Caki2 (cell line): Measurements from ENCODE around the gene SIL1. TPM values are rescaled to one million over a fixed set of nuclear protein-coding genes. Genes with fewer than 3 reads are reported as not detected.

Experiments
- DNase-seq: peaks from one replicate; pipeline ENCODE4 v3.0.0-alpha.2; 2015; ENCODE audit warnings: low read depth
- in situ Hi-C: cut with HindIII; loops from 2 replicates; pipeline ENCODE4 v1.10.0; 2016; ENCODE audit warnings: low sequenced_read_pairs, low pct_unique_long_range_greater_than_20kb, mixed read lengths
- total RNA-seq: library from RNA; depleted of rRNA; stranded (reverse); fragments of >200 nt; shearing (Covaris generic); gene quantifications from 2 replicates; pipeline ENCODE4 v1.2.3, GENCODE V29; 2014; ENCODE audit warnings: low replicate concordance

SIL1 gene
- total RNA-seq, 1 experiment from 2014 or later: 57.6 TPM

GRCh38 chr5:138949988-138950387 is 248.2 kb downstream of the SIL1 start:
- in situ Hi-C loops: no loop called here
- no peak for DNase-seq

- in situ Hi-C loops: no loop called here
- DNase-seq: no peak
These were observed 249.0 kb downstream of the SIL1 start for GRCh38 chr5:138949223-138949574.

- DNase-seq: no peak
- in situ Hi-C loops: no loop called here
These were observed 249.5 kb downstream of the SIL1 start for GRCh38 chr5:138948471-138949222.

- in situ Hi-C loops: no loop called here
- no peak for DNase-seq
These were observed 250.4 kb downstream of the SIL1 start for GRCh38 chr5:138947780-138948179.

- no peak for DNase-seq
- in situ Hi-C loops: no loop called here
These were observed 251.2 kb downstream of the SIL1 start for GRCh38 chr5:138946831-138947560.

- DNase-seq: no peak
- in situ Hi-C loops: no loop called here
These were observed 251.9 kb downstream of the SIL1 start for GRCh38 chr5:138946241-138946623.

- in situ Hi-C loops: no loop called here
- DNase-seq: no peak
These were observed 252.5 kb downstream of the SIL1 start for GRCh38 chr5:138945421-138946240.

GRCh38 chr5:138944527-138945322 is 253.4 kb downstream of the SIL1 start:
- peak; percentile 99 for DNase-seq
- in situ Hi-C loops: no loop called here

GRCh38 chr5:138943599-138944173 is 254.5 kb downstream of the SIL1 start:
- DNase-seq: no peak
- in situ Hi-C loops: no loop called here

- in situ Hi-C loops: no loop called here
- DNase-seq: no peak
These were observed 255.3 kb downstream of the SIL1 start for GRCh38 chr5:138942861-138943260.

- DNase-seq: no peak
- in situ Hi-C loops: no loop called here
These were observed 256.1 kb downstream of the SIL1 start for GRCh38 chr5:138942066-138942465.

GRCh38 chr5:138938526-138938925 is 259.6 kb downstream of the SIL1 start:
- DNase-seq: no peak
- in situ Hi-C loops: no loop called here

- no peak for DNase-seq
- in situ Hi-C loops: no loop called here
These were observed 260.5 kb downstream of the SIL1 start for GRCh38 chr5:138937392-138938387.

GRCh38 chr5:138936968-138937345 is 261.2 kb downstream of the SIL1 start:
- DNase-seq: no peak
- in situ Hi-C loops: no loop called here

- in situ Hi-C loops: no loop called here
- no peak for DNase-seq
These were observed 261.8 kb downstream of the SIL1 start for GRCh38 chr5:138936225-138936967.

- in situ Hi-C loops: no loop called here
- DNase-seq: no peak
These were observed 262.7 kb downstream of the SIL1 start for GRCh38 chr5:138935466-138935865.
